NCI-H2107 (cell line): Measurements from ENCODE around the gene SLC25A28.

Experiments used
- DNase-seq: peaks from one replicate; lab custom pipeline; 2025; lab: John Stamatoyannopoulos, UW

Gene SLC25A28

GRCh38 chr10:99582255-99582770, 37.9 kb downstream of the SLC25A28 start:
- no peak for DNase-seq

GRCh38 chr10:99579971-99580370, 40.3 kb downstream of the SLC25A28 start:
- DNase-seq = no peak

GRCh38 chr10:99573790-99574189, 46.4 kb downstream of the SLC25A28 start:
- no peak for DNase-seq

- DNase-seq = no peak
Observed at GRCh38 chr10:99571816-99572215, 48.4 kb downstream of the SLC25A28 start.

GRCh38 chr10:99569961-99570360, 50.3 kb downstream of the SLC25A28 start:
- DNase-seq = no peak

GRCh38 chr10:99569253-99569939, 50.8 kb downstream of the SLC25A28 start:
- no peak for DNase-seq

- no peak for DNase-seq
Observed at GRCh38 chr10:99565166-99565565, 55.1 kb downstream of the SLC25A28 start.

GRCh38 chr10:99564361-99564760, 55.9 kb downstream of the SLC25A28 start:
- no peak for DNase-seq

- no peak for DNase-seq
Observed at GRCh38 chr10:99562631-99563030, 57.6 kb downstream of the SLC25A28 start.
